ENCODE data around the gene ATP8A2.

GRCh38 chr13:25840931-25841330 lies 469.2 kb downstream of the ATP8A2 start:
- TF ChIP-seq, protein P1, sequence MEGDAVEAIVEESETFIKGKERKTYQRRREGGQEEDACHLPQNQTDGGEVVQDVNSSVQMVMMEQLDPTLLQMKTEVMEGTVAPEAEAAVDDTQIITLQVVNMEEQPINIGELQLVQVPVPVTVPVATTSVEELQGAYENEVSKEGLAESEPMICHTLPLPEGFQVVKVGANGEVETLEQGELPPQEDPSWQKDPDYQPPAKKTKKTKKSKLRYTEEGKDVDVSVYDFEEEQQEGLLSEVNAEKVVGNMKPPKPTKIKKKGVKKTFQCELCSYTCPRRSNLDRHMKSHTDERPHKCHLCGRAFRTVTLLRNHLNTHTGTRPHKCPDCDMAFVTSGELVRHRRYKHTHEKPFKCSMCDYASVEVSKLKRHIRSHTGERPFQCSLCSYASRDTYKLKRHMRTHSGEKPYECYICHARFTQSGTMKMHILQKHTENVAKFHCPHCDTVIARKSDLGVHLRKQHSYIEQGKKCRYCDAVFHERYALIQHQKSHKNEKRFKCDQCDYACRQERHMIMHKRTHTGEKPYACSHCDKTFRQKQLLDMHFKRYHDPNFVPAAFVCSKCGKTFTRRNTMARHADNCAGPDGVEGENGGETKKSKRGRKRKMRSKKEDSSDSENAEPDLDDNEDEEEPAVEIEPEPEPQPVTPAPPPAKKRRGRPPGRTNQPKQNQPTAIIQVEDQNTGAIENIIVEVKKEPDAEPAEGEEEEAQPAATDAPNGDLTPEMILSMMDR (IDR thresholded peaks at IDR 0.05), result no peak
- no peak for TF ChIP-seq POLR2A (IDR thresholded peaks at IDR 0.05)

All from testis (tissue), 2 donors.